ENCODE results near the gene SRPK1. TPM values are rescaled to one million over a fixed set of nuclear protein-coding genes. Genes with fewer than 3 reads are reported as not detected.

The SRPK1 gene
- total RNA-seq, 1 experiment from 2014 or later: 57.0 TPM

DNA sequence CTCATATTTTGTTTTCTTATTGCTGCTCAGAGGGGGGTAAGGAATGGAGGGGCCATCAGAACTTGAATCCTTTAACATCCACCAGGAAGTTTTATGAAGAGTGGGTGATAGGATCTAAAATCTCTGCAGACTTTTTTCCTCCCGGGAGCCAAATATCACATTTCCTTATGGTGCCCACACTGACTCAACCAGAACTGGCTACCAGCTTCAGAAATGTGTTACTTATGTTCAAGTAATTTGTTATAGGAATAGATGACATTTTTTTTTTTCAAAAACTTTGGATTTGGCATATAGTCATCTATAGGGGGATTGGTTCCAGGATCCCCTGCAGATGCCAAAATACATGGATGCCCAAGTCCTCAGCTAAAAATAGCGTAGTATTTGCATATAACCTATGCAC, 97.3 kb downstream of the SRPK1 start:
- DNase-seq (ENCODE audit: low spot score): no peak

DNA sequence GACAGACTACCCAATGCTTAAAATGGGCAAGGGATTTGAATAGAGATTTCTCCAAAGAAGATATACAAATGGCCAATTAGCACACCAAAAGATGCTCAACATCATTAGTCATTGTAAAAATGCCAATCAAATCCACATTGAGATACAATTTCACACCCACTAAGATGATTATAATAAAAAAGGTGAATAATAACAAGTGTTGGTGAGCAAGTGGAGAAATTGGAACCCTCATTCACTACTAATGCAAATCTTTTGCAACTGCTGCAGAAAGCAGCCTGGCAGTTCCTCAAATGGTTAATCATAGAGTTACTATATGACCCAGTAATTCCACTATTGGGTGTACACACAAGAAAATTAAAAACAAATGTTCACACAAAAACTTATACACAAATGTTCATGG, 103.4 kb downstream of the SRPK1 start:
- no peak for DNase-seq (ENCODE audit: low spot score)

DNA sequence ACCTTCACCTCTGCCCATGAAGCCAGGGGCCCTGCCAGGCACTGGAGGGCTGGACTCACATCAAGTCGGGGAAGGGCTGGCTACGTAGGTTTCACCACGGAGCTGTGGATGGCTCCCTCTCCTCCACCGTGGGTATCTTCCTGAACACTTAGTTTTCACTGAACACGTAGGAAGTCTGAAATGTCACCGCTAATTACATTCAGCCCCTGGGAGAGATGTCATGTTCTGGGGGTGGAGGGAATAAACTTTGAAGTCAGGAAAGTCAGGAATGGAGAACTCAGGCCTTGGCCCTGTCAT, 109.3 kb downstream of the SRPK1 start:
- DNase-seq (ENCODE audit: low spot score): no peak

DNA sequence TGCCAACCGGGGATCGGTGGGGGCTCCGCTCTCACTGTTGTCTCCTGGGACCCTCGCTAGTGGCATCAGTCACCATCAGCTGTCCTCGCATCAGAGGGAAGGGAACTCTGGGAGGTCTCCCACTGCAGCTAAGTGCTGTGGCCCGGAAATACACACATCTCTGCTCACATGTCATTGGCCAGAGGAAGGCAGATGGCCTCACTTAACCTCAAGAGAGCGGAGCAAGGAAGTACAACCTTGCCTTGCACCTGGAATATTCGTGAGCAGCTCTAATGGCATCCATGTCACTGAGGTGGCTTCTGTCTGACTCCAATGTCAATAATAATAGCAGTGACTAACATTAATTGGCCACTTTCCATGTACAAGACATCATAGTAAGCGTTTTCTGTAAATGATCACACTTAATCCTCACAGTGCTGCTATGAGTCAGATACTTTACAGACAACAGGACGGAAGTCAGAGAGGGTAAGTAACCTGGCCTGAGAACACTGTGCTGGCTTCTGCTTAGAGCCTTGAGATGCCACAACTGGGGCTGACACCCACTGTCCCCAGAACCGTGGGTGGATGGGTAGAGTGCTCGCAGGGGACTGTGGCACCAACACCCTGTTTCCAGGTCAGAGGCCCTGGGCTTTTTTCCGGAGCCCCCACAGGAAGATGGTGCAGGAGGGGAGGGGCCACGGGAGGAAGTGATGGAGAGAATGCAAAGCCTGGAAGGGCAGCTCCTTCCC, 109.8 kb downstream of the SRPK1 start:
- peak; percentile 85 for DNase-seq (ENCODE audit: low spot score)

GRCh38 chr6:35809809-35810208, 111.1 kb downstream of the SRPK1 start:
- DNase-seq (ENCODE audit: low spot score): no peak

DNA sequence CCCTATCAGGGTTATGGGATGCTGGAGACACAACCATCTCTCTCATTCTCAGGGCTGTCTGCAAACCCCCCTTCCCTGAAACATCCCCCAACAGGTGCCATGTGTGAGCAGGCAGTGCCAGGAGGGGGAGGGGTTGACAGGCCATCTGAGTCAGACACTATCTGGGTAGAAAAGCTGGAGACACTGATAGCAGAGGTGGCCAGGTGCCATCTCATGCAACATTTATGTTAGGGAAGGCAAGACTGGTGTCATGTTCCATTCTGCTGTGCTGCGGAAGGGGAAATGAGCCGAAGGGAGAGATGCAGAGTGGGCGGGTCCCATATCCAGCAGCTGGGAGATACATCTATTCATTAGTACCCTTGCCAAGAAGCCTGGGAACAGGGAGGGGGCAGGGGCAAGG, 112.2 kb downstream of the SRPK1 start:
- no peak for DNase-seq (ENCODE audit: low spot score)

DNA sequence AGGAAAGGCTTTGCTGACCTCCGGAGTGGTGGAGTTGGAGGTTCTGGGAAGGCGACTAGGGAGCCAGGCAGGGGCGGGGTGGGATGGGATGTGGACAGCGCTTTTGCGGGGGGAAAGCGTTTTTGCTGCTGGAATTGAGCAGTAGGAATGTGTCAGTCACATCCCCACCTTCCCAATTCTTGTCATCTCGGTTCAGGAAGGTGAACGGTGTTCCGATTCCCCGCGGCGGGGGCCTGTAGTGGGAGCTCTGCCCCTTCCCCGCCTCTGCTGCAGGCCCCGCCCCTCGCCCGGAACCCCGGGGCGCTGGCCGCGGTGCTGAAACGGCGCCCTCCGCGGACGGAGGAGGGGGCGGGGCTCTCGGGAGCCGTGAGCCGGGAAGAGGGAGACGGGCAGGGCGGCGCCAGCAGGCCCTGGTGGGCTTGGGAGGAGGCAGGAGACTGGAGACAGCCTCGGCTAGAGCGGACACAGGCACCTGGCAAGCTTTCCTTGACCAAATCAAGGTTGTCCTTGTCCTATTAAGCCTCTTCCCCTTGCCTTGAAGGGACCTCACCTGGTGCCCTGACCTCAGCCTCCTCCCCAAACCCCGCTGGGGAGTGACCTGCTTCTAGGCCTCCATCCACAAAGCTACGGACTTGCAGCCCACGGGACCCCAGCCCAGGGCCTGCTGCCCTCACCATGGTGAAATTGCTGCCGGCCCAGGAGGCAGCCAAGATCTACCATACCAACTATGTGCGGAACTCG, 115.7 kb downstream of the SRPK1 start, which contains the start of gene LHFPL5:
Gene LHFPL5, plus strand, starts transcription at position 357 of the 741 bp plus-strand sequence. Its CDS starts 319 bp downstream, at position 676.
- no peak for DNase-seq (ENCODE audit: low spot score)

- no peak for DNase-seq (ENCODE audit: low spot score)
Measured at GRCh38 chr6:35801148-35801547, 119.8 kb downstream of the SRPK1 start.

DNA sequence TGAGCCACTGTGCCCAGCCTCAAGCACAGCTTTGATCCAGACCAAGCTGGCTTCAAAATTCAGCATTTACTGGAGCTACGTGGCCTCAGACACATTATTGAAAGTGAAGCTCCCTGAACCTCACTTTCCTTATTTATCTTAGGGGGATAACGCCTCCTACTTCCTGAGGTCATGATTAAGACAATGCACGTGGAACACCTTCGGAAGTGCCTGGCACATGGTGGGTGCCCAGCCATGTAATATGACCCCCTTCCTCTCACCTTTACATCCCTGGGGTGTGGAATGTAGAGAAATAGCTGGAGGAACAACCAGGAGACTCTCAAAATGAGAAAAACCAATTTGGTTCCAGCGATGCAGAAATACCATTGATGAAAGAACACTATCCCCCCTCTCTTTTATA, 122.2 kb downstream of the SRPK1 start:
- DNase-seq (ENCODE audit: low spot score): no peak

GRCh38 chr6:35797837-35798526, 122.9 kb downstream of the SRPK1 start:
- DNase-seq (ENCODE audit: low spot score): no peak

DNA sequence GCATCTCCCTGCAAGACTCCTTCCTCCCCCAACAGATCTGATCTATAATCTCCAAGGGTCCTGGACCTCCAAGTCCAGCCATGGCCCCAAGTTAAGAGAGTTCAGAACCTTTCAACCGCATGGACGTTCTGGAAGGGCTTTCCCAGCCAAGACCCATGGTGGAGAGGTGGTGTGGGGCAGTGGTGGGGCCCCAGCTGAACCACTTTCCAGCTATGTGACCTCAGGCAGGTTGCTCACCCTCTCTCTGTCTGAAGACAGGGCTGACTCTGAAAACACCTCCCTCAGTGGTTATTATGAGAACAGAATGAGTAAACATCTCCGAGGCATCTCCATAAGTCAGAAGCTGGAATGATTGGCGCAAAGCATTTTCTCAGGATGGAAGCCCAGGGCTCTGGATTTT, 124.7 kb downstream of the SRPK1 start:
- no peak for DNase-seq (ENCODE audit: low spot score)

GRCh38 chr6:35795453-35796071, 125.3 kb downstream of the SRPK1 start:
- no peak for DNase-seq (ENCODE audit: low spot score)

- DNase-seq (ENCODE audit: low spot score): no peak
Measured at GRCh38 chr6:35794536-35795452, 126.1 kb downstream of the SRPK1 start.

GRCh38 chr6:35790683-35791082, 130.2 kb downstream of the SRPK1 start:
- DNase-seq (ENCODE audit: low spot score): no peak

- no peak for DNase-seq (ENCODE audit: low spot score)
Measured at GRCh38 chr6:35788423-35788982, 132.4 kb downstream of the SRPK1 start.

DNA sequence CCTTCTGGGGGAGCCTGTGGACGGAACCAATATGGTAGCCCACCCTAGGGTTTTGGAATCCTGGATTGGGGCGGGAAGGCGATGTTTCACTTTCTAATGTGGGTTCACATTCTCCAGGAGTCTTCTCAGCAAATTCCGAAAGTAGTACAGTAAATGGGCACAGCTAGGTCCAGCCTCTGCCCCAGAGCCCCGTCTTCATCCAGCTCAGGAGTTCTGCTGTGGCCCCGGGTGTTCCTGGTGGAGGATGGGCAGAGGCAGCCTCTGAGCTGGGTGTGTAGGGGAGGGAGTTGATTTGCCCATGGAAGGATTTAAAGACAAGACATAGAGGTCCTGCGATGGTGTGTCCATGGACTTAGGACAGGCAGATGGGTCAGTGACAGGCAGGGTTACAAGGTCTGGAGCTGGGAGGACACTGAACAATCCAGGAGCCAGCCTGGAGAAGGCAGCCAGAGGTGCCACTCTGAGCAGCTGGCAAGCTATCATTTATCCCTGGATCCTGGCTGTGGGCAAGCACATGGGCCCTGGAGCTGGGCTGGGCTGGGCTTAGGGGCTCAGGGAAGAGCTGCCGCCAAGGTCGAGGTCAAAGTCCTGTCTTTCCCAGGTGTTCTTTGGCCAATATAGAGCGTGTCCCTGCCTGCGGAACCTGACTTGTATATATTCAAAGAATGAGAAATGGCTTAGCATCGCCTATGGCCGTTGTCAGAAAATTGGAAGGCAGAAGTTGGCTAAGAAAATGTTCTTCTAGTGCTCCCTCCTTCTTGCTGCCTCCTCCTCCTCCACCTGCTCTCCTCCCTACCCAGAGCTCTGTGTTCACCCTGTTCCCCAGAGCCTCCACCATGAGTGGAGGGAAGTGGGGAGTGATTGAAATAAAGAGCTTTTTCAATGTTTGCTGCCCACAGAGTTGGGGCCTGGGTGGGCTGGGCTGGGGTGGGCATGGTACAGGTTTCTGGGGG, 133.4 kb downstream of the SRPK1 start:
- no peak for DNase-seq (ENCODE audit: low spot score)

GRCh38 chr6:35786810-35787209, 134.1 kb downstream of the SRPK1 start:
- no peak for DNase-seq (ENCODE audit: low spot score)

GRCh38 chr6:35786272-35786671, 134.6 kb downstream of the SRPK1 start:
- no peak for DNase-seq (ENCODE audit: low spot score)

GRCh38 chr6:35784200-35784599, 136.7 kb downstream of the SRPK1 start:
- no peak for DNase-seq (ENCODE audit: low spot score)

All from A172 (cell line).